Activated naive CD8-positive, alpha-beta T cell treated with anti-CD3 and anti-CD28 coated beads, Interleukin-2, amount 10 ng/mL, durations not matched to agents 7 days and 5 days (primary cell): ENCODE results near the gene APBA1. TPM values are rescaled to one million over a fixed set of nuclear protein-coding genes. Genes with fewer than 3 reads are reported as not detected.
A peak's percentile ranks its signal among the peaks of the same experiment; 100 is the strongest.

Experiments used
- ATAC-seq: fragments of 150-1000 bp; cut with Tn5 transposase; one replicate; pipeline ENCODE4 v1.10.0; 2021; ENCODE audit warnings: low read depth, moderate library complexity
- POLR2A ChIA-PET: fragments of 350-600 bp; sonication (Branson Sonifier 250); formaldehyde crosslinking; loops from one replicate; lab custom pipeline; 2021; ENCODE audit warnings: antibody characterized with exemption; lab: Charles Lee
- DNase-seq: peaks from one replicate; pipeline ENCODE4 v3.0.0; 2021
- H3K27ac Mint-ChIP-seq: one replicate; pipeline ENCODE4 v1.8.0; 2022; ENCODE audit warnings: mild to moderate bottlenecking, mixed read lengths
- H3K27me3 Mint-ChIP-seq: one replicate; pipeline ENCODE4 v1.8.0; 2022; ENCODE audit warnings: mild to moderate bottlenecking, moderate library complexity, mixed read lengths
- H3K36me3 Mint-ChIP-seq: one replicate; pipeline ENCODE4 v1.8.0; 2021; ENCODE audit warnings: mild to moderate bottlenecking, mixed read lengths
- H3K4me1 Mint-ChIP-seq: one replicate; pipeline ENCODE4 v1.8.0; 2021; ENCODE audit warnings: mixed read lengths
- H3K4me3 Mint-ChIP-seq: one replicate; pipeline ENCODE4 v1.8.0; 2022; ENCODE audit warnings: mild to moderate bottlenecking, moderate library complexity, mixed read lengths
- H3K9me3 Mint-ChIP-seq: one replicate; pipeline ENCODE4 v1.8.0; 2021; ENCODE audit warnings: mixed read lengths
- total RNA-seq, 2 experiments: library from RNA; stranded (reverse); gene quantifications; one replicate each; pipeline ENCODE4 v1.2.3, GENCODE V29; 2021

Gene APBA1
- total RNA-seq, 2 experiments from 2014 or later: 0.11 TPM

- H3K4me1 Mint-ChIP-seq: peaks cover 5% of the 10 kb centered on the region
- no peak overlapping the region for H3K27ac Mint-ChIP-seq
- POLR2A ChIA-PET: no interaction called here
- DNase-seq (no peak), ATAC-seq (no peak)
- no peaks in the 10 kb centered on the region for H3K36me3 Mint-ChIP-seq
- H3K27me3 Mint-ChIP-seq: no peaks in the 10 kb centered on the region
- H3K9me3 Mint-ChIP-seq: no peaks in the 10 kb centered on the region
- H3K4me3 Mint-ChIP-seq: peak overlapping the region; percentile 2
These were observed 169.4 kb downstream of the APBA1 start for GRCh38 chr9:69502671-69503301.

- H3K4me1 Mint-ChIP-seq: peaks cover 5% of the 10 kb centered on the region
- no peak overlapping the region for H3K27ac Mint-ChIP-seq
- no peak overlapping the region for H3K4me3 Mint-ChIP-seq
- DNase-seq: no peak
- POLR2A ChIA-PET: no interaction called here
- H3K36me3 Mint-ChIP-seq: no peaks in the 10 kb centered on the region
- H3K9me3 Mint-ChIP-seq: no peaks in the 10 kb centered on the region
- ATAC-seq: no peak
- peaks cover 4% of the 10 kb centered on the region for H3K27me3 Mint-ChIP-seq
These were observed 171.3 kb downstream of the APBA1 start for GRCh38 chr9:69500896-69501295.

- Mint-ChIP-seq H3K27me3 (peaks cover 4% of the 10 kb centered on the region), H3K4me3 (no peak overlapping the region), H3K27ac (no peak overlapping the region), H3K4me1 (peaks cover 5% of the 10 kb centered on the region), H3K36me3 (no peaks in the 10 kb centered on the region), H3K9me3 (no peaks in the 10 kb centered on the region)
- no peak for DNase-seq
- POLR2A ChIA-PET: no interaction called here
- no peak for ATAC-seq
These were observed 172.2 kb downstream of the APBA1 start for GRCh38 chr9:69499959-69500358.

- H3K4me1 Mint-ChIP-seq: peaks cover 5% of the 10 kb centered on the region
- POLR2A ChIA-PET: no interaction called here
- no peaks in the 10 kb centered on the region for H3K9me3 Mint-ChIP-seq
- H3K27ac Mint-ChIP-seq: no peak overlapping the region
- H3K36me3 Mint-ChIP-seq: no peaks in the 10 kb centered on the region
- no peak overlapping the region for H3K4me3 Mint-ChIP-seq
- ATAC-seq (no peak), DNase-seq (no peak)
- peaks cover 4% of the 10 kb centered on the region for H3K27me3 Mint-ChIP-seq
These were observed 172.8 kb downstream of the APBA1 start for GRCh38 chr9:69499407-69499806.

- peaks cover 5% of the 10 kb centered on the region for H3K4me1 Mint-ChIP-seq
- POLR2A ChIA-PET: no interaction called here
- no peak for ATAC-seq
- DNase-seq: no peak
- peaks cover 4% of the 10 kb centered on the region for H3K27me3 Mint-ChIP-seq
- no peaks in the 10 kb centered on the region for H3K36me3 Mint-ChIP-seq
- H3K27ac Mint-ChIP-seq: no peak overlapping the region
- H3K4me3 Mint-ChIP-seq: no peak overlapping the region
- H3K9me3 Mint-ChIP-seq: no peaks in the 10 kb centered on the region
These were observed 173.7 kb downstream of the APBA1 start for GRCh38 chr9:69498470-69498869.

DNA sequence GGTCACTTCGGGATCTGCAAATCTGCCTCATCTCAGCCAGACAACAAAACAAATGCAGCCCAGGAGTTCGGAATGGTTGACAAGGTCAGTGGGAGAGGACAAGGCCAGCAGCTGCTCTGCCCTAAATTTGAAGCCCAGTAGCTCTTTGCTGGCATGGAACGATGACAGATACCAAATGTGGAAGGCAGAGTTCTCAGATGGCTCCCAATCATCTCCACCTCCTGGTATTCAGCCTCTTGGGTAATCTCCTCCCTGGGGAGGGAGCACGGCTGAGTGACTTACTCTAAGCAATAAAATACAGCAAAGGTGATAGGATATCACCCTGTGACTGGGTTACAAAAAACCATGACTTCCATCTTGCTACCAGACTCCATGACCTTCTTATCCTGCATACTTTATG is 174.4 kb downstream of the APBA1 start:
- H3K4me1 Mint-ChIP-seq: peaks cover 2% of the 10 kb centered on the region
- no peaks in the 10 kb centered on the region for H3K9me3 Mint-ChIP-seq
- H3K27me3 Mint-ChIP-seq: peaks cover 4% of the 10 kb centered on the region
- H3K36me3 Mint-ChIP-seq: no peaks in the 10 kb centered on the region
- H3K4me3 Mint-ChIP-seq: no peak overlapping the region
- POLR2A ChIA-PET: no interaction called here
- ATAC-seq: no peak
- DNase-seq: no peak
- H3K27ac Mint-ChIP-seq: no peak overlapping the region

GRCh38 chr9:69496846-69497450 is 175.2 kb downstream of the APBA1 start:
- POLR2A ChIA-PET: no interaction called here
- Mint-ChIP-seq H3K9me3 (no peaks in the 10 kb centered on the region), H3K4me1 (no peaks in the 10 kb centered on the region), H3K4me3 (no peak overlapping the region), H3K27me3 (peaks cover 4% of the 10 kb centered on the region), H3K36me3 (no peaks in the 10 kb centered on the region), H3K27ac (no peak overlapping the region)
- DNase-seq: no peak
- ATAC-seq: no peak

DNA sequence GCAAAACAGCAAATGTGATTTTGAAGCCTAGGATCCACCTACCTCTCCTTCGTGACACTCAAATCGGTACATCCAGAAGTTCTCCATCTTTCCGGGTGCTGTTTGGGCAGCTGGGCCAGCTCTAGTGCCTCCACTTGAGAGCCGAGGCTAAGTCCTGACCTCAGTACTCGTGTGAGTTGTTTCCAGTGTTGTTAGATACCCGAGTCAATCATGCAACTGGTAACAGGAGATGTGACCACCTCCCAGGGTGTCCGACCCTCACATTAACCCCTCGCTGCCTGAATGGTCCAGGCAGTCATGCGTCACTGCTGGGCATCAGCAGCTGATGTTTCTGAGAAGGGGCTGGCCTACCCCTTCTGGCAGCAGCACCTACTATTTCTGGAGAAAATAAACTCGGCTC is 176.9 kb downstream of the APBA1 start:
- DNase-seq (no peak), ATAC-seq (no peak)
- Mint-ChIP-seq H3K9me3 (no peaks in the 10 kb centered on the region), H3K27ac (no peak overlapping the region), H3K36me3 (no peaks in the 10 kb centered on the region), H3K4me3 (no peak overlapping the region), H3K4me1 (no peaks in the 10 kb centered on the region), H3K27me3 (peaks cover 4% of the 10 kb centered on the region)
- POLR2A ChIA-PET: no interaction called here

GRCh38 chr9:69494763-69495162 is 177.4 kb downstream of the APBA1 start:
- ATAC-seq (no peak), DNase-seq (no peak)
- no peaks in the 10 kb centered on the region for H3K9me3 Mint-ChIP-seq
- H3K4me1 Mint-ChIP-seq: no peaks in the 10 kb centered on the region
- POLR2A ChIA-PET: no interaction called here
- peaks cover 4% of the 10 kb centered on the region for H3K27me3 Mint-ChIP-seq
- H3K27ac Mint-ChIP-seq: no peak overlapping the region
- no peak overlapping the region for H3K4me3 Mint-ChIP-seq
- no peaks in the 10 kb centered on the region for H3K36me3 Mint-ChIP-seq

- H3K4me3 Mint-ChIP-seq: no peak overlapping the region
- no peaks in the 10 kb centered on the region for H3K4me1 Mint-ChIP-seq
- no peak for ATAC-seq
- H3K27ac Mint-ChIP-seq: no peak overlapping the region
- peaks cover 4% of the 10 kb centered on the region for H3K27me3 Mint-ChIP-seq
- H3K9me3 Mint-ChIP-seq: no peaks in the 10 kb centered on the region
- H3K36me3 Mint-ChIP-seq: no peaks in the 10 kb centered on the region
- no peak for DNase-seq
- POLR2A ChIA-PET: no interaction called here
These were observed 178.0 kb downstream of the APBA1 start for GRCh38 chr9:69494208-69494607.

DNA sequence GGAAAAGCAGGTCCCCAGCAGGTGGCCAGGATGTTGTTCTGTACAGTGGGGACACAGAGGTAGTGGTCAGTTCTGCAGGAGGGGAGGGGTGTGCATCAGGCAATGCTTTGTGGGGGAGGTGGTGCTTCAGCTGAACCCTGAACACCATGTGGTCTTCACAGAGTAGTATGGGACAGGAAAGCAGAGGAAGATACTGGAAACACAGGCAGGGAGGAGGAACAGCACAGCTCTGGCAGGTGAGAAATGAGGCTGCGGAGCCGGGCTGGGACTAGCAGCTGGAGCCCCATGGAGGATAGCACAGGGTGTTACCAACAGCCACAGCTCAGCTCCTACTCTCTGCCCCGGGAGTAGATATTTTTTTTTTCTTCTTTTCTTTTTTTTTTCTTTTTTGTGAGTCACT is 185.7 kb downstream of the APBA1 start:
- Mint-ChIP-seq H3K4me1 (no peaks in the 10 kb centered on the region), H3K27ac (no peak overlapping the region), H3K4me3 (no peak overlapping the region), H3K9me3 (peaks cover 1% of the 10 kb centered on the region), H3K27me3 (no peaks in the 10 kb centered on the region), H3K36me3 (no peaks in the 10 kb centered on the region)
- POLR2A ChIA-PET: no interaction called here
- ATAC-seq (no peak), DNase-seq (no peak)

GRCh38 chr9:69485466-69485865 is 186.7 kb downstream of the APBA1 start:
- H3K27ac Mint-ChIP-seq: no peak overlapping the region
- no peaks in the 10 kb centered on the region for H3K4me1 Mint-ChIP-seq
- DNase-seq: no peak
- peaks cover 1% of the 10 kb centered on the region for H3K9me3 Mint-ChIP-seq
- no peak for ATAC-seq
- no peak overlapping the region for H3K4me3 Mint-ChIP-seq
- H3K36me3 Mint-ChIP-seq: no peaks in the 10 kb centered on the region
- no peaks in the 10 kb centered on the region for H3K27me3 Mint-ChIP-seq
- POLR2A ChIA-PET: no interaction called here

- DNase-seq: no peak
- ATAC-seq: no peak
- H3K4me1 Mint-ChIP-seq: no peaks in the 10 kb centered on the region
- POLR2A ChIA-PET: no interaction called here
- H3K9me3 Mint-ChIP-seq: no peaks in the 10 kb centered on the region
- H3K27ac Mint-ChIP-seq: no peak overlapping the region
- H3K27me3 Mint-ChIP-seq: no peaks in the 10 kb centered on the region
- H3K4me3 Mint-ChIP-seq: no peak overlapping the region
- H3K36me3 Mint-ChIP-seq: no peaks in the 10 kb centered on the region
These were observed 188.2 kb downstream of the APBA1 start for GRCh38 chr9:69483886-69484422.

GRCh38 chr9:69476797-69477196 is 195.4 kb downstream of the APBA1 start:
- DNase-seq: no peak
- Mint-ChIP-seq H3K36me3 (no peaks in the 10 kb centered on the region), H3K27ac (no peak overlapping the region), H3K27me3 (peaks cover 6% of the 10 kb centered on the region), H3K4me3 (no peak overlapping the region), H3K9me3 (peaks cover 2% of the 10 kb centered on the region), H3K4me1 (peaks cover 14% of the 10 kb centered on the region)
- POLR2A ChIA-PET: no interaction called here
- no peak for ATAC-seq
